HCT116 (cell line): ENCODE data around the gene BAHCC1. TPM values are rescaled to one million over a fixed set of nuclear protein-coding genes. Genes with fewer than 3 reads are reported as not detected.

Source experiments
- ATAC-seq: fragments of 200-7000 bp; cut with Tn5 transposase; 2 replicates; pipeline ENCODE4 v1.9.1; 2020; ENCODE audit warnings: mild to moderate bottlenecking, moderate library complexity
- BruUV-seq: library from RNA; stranded (reverse); fragments of 400-500 nt; replicated peaks from 2 replicates; lab custom pipeline; 2021; lab: Mats Ljungman, UMichigan
- CTCF ChIA-PET: fragments of 300-600 bp; sonication (Branson Sonifier 250); formaldehyde crosslinking; loops from one replicate; lab custom pipeline; 2021; ENCODE audit warnings: antibody characterized with exemption; lab: Charles Lee
- POLR2A ChIA-PET: fragments of 300-600, 350-600 bp; sonication (Branson Sonifier 250); formaldehyde crosslinking; loops from one replicate; lab custom pipeline; 2021; ENCODE audit warnings: antibody characterized with exemption; lab: Charles Lee
- RAD21 ChIA-PET, 2 experiments: fragments of 300-600 bp; sonication (Branson Sonifier 250); formaldehyde crosslinking; loops; one replicate each; lab custom pipeline; 2023; ENCODE audit warnings: low total read pairs in 2 of 2; ENCODE audit not compliant: uncharacterized antibody in 2 of 2, unreplicated experiment in 2 of 2, low non-redundant PET in 1 of 2; lab: Charles Lee
- DNase-seq: peaks from one replicate; pipeline ENCODE4 v3.0.0-alpha.2; 2010; ENCODE audit warnings: low read depth, low spot score
- H2AFZ ChIP-seq: fragments of 200-600 bp; shearing (Covaris generic), sonication (generic); 2 replicates; pipeline ENCODE4 v1.6.1; 2017; ENCODE audit warnings: low read depth, mixed run types, mixed read lengths, antibody characterized with exemption, low read length; ENCODE audit not compliant: poor library complexity, severe bottlenecking
- H3K27ac ChIP-seq: 2 replicates; pipeline ENCODE4 v1.5.1; 2012; ENCODE audit warnings: low read depth, low read length
- H3K27me3 ChIP-seq: fragments of 200-600 bp; sonication (generic); 2 replicates; pipeline ENCODE4 v1.6.1; 2016; ENCODE audit warnings: mixed run types, low read length, mixed read lengths; ENCODE audit not compliant: insufficient read depth
- H3K36me3 ChIP-seq, 2 experiments: fragments of 200-500 bp in 1 of 2; fragments of 200-600 bp in 1 of 2; sonication (Bioruptor generic) in 1 of 2; sonication (generic) in 1 of 2; 2 replicates each; pipeline versions ENCODE4 v1.5.1 to v1.6.1; 2014 to 2016; ENCODE audit warnings: low read length in 2 of 2, inconsistent platforms in 1 of 2, mixed read lengths in 1 of 2, mixed run types in 1 of 2; ENCODE audit not compliant: insufficient read depth in 2 of 2, control insufficient read depth in 1 of 2
- H3K4me1 ChIP-seq, 2 experiments: fragments of 200-600 bp in 1 of 2; sonication (generic) in 1 of 2; 2 replicates each; pipeline versions ENCODE4 v1.5.1 to v1.6.1; 2012 to 2017; ENCODE audit warnings: low read length in 2 of 2, inconsistent platforms in 1 of 2, mild to moderate bottlenecking in 1 of 2, mixed read lengths in 1 of 2, mixed run types in 1 of 2, moderate library complexity in 1 of 2; ENCODE audit not compliant: insufficient read depth in 2 of 2, control insufficient read depth in 1 of 2
- H3K4me2 ChIP-seq: fragments of 200-600 bp; sonication (generic); 2 replicates; pipeline ENCODE4 v1.6.1; 2017; ENCODE audit warnings: mixed run types, low read length, mixed read lengths
- H3K4me3 ChIP-seq, 2 experiments: fragments of 200-600 bp in 1 of 2; sonication (generic) in 1 of 2; replicated peaks in 1 of 2; 2 replicates each; pipeline ENCODE4 v1.5.1; 2011 to 2016; ENCODE audit warnings: low read length in 2 of 2, control low read depth in 1 of 2, low read depth in 1 of 2, mild to moderate bottlenecking in 1 of 2, mixed read lengths in 1 of 2, mixed run types in 1 of 2
- H3K79me2 ChIP-seq: fragments of 200-600 bp; sonication (generic); 2 replicates; pipeline ENCODE4 v1.6.1; 2017; ENCODE audit warnings: mild to moderate bottlenecking, mixed run types, low read length, moderate library complexity, mixed read lengths; ENCODE audit not compliant: insufficient read depth
- H3K9ac ChIP-seq: fragments of 200-600 bp; sonication (generic); 2 replicates; pipeline ENCODE4 v1.6.1; 2016; ENCODE audit warnings: low read length, mixed read lengths
- H3K9me2 ChIP-seq: fragments of 200-600 bp; sonication (generic), shearing (Covaris generic); 2 replicates; pipeline ENCODE4 v1.6.1; 2017; ENCODE audit warnings: mixed run types, mild to moderate bottlenecking, moderate library complexity; ENCODE audit not compliant: insufficient read depth
- H3K9me3 ChIP-seq, 2 experiments: fragments of 200-500 bp in 1 of 2; fragments of 200-600 bp in 1 of 2; sonication (Bioruptor generic) in 1 of 2; sonication (generic) in 1 of 2; 2 replicates each; pipeline ENCODE4 v1.6.1; 2014 to 2017; ENCODE audit warnings: low read length in 2 of 2, mixed read lengths in 2 of 2, inconsistent platforms in 1 of 2, low read depth in 1 of 2, mild to moderate bottlenecking in 1 of 2, mixed run types in 1 of 2, moderate library complexity in 1 of 2; ENCODE audit not compliant: control insufficient read depth in 1 of 2, insufficient read depth in 1 of 2
- H4K20me1 ChIP-seq: fragments of 200-600 bp; sonication (generic), shearing (Covaris generic); 2 replicates; pipeline ENCODE4 v1.6.1; 2017; ENCODE audit warnings: mixed run types, mild to moderate bottlenecking, moderate library complexity; ENCODE audit not compliant: insufficient read depth
- CBX3 ChIP-seq: IDR thresholded peaks from 2 replicates; pipeline ENCODE4 v1.6.1; 2012; ENCODE audit warnings: low read depth
- CEBPB ChIP-seq: IDR thresholded peaks from 2 replicates; pipeline ENCODE4 v1.6.1; 2012; ENCODE audit warnings: low read depth
- EGR1 ChIP-seq: IDR thresholded peaks from 2 replicates; pipeline ENCODE4 v1.6.1; 2012; ENCODE audit warnings: low read depth
- ELF1 ChIP-seq: IDR thresholded peaks from 2 replicates; pipeline ENCODE4 v1.6.1; 2012; ENCODE audit warnings: low read depth, borderline replicate concordance
- FOSL1 ChIP-seq: IDR thresholded peaks from 2 replicates; pipeline ENCODE4 v1.6.1; 2012; ENCODE audit warnings: low read depth
- POLR2A ChIP-seq: IDR thresholded peaks from 2 replicates; pipeline ENCODE4 v1.7.0; 2011; ENCODE audit warnings: borderline replicate concordance; ENCODE audit not compliant: insufficient read depth, insufficient read length; ENCODE audit errors: extremely low read depth
- POLR2AphosphoS5 ChIP-seq: IDR thresholded peaks from 2 replicates; pipeline ENCODE4 v1.6.1; 2011; ENCODE audit warnings: mild to moderate bottlenecking, low read depth, low read length, moderate library complexity
- RAD21 ChIP-seq: IDR thresholded peaks from 2 replicates; pipeline ENCODE4 v1.6.1; 2012; ENCODE audit warnings: low read depth, mild to moderate bottlenecking
- SP1 ChIP-seq: IDR thresholded peaks from 2 replicates; pipeline ENCODE4 v1.6.1; 2012; ENCODE audit warnings: low read depth
- SRF ChIP-seq: IDR thresholded peaks from 2 replicates; pipeline ENCODE4 v1.6.1; 2012; ENCODE audit warnings: low read depth
- YY1 ChIP-seq: IDR thresholded peaks from 2 replicates; pipeline ENCODE4 v1.6.1; 2011; ENCODE audit warnings: low read length, low read depth, moderate library complexity, mild to moderate bottlenecking; ENCODE audit not compliant: insufficient replicate concordance; ENCODE audit errors: extremely low read depth
- ZFX ChIP-seq: fragments of 450-650 bp; IDR thresholded peaks from 2 replicates; pipeline ENCODE4 v1.6.1; 2017
- intact Hi-C: fragments of 100-400 bp; cut with micrococcal nuclease; formaldehyde crosslinking; loops from 2 replicates; pipeline ENCODE4 v1.10.0; 2022
- total RNA-seq: library from RNA; stranded (reverse); gene quantifications from one replicate; pipeline ENCODE4 v1.2.1, GENCODE V29; 2021; ENCODE audit not compliant: unreplicated experiment
- TF ChIP-seq, protein P1 (sequence below): IDR thresholded peaks from 2 replicates; pipeline ENCODE4 v1.6.1; 2011; ENCODE audit warnings: mild to moderate bottlenecking, low read length, moderate library complexity; ENCODE audit not compliant: insufficient replicate concordance; ENCODE audit errors: extremely low read depth
- TF ChIP-seq, protein P2 (sequence below): IDR thresholded peaks from 2 replicates; pipeline ENCODE4 v1.6.1; 2012; ENCODE audit warnings: low read depth
- TF ChIP-seq, protein P3 (sequence below): IDR thresholded peaks from 2 replicates; pipeline ENCODE4 v1.6.1; 2012
- TF ChIP-seq, protein P4 (sequence below): IDR thresholded peaks from 2 replicates; pipeline ENCODE4 v1.6.1; 2012

Gene BAHCC1
- total RNA-seq, 1 experiment from 2014 or later, result 45.2 TPM

DNA sequence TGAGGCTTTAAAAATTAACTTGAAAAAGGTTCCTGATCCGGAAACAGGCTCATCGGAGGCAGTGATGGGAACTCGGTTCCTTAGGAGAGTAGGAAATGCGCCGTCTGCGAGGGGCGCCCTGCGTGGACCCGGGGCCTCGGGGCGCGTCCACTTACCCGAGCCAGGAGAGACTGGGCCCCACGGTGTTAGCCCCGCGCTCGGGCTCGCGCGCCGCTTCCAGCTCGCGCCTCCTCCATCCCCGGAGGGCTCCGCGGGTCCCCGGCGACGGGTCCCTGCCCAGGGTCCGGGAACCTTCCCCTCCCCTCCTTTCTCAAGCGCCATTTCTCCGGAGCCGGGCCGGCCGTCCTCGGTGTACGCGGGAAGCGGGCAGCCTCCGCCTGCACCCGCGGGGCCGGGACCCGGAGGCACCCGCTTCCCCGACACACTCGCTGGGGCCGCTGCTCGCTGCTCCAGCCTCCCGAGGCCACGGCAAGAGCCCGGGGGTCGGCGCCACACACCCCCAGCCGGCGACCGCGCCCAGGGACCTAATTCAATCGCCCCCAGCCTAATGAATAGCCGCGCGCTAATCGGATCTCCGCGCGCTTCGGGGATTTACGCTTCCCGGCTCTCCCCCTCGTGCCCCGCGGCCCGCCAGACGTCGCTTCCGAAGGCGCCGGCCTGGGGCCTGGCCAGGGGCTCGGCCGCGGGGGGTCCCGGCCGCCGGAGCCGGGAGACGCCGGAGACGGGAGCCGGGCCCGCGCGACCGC lies 2.2 kb upstream of the BAHCC1 start:
- BruUV-seq, result no TSS peak
- no peak overlapping the region for H2AFZ ChIP-seq
- H3K9me3 ChIP-seq, result no peaks in the 10 kb centered on the region
- no peaks in the 10 kb centered on the region for H3K27me3 ChIP-seq
- peaks cover 46% of the 10 kb centered on the region for H3K79me2 ChIP-seq
- TF ChIP-seq POLR2AphosphoS5 (no peak), ELF1 (no peak), EGR1 (no peak), FOSL1 (no peak), SRF (no peak), CEBPB (no peak), ZFX (no peak), YY1 (no peak), RAD21 (no peak), CBX3 (no peak), SP1 (no peak), POLR2A (no peak)
- TF ChIP-seq, protein P1, sequence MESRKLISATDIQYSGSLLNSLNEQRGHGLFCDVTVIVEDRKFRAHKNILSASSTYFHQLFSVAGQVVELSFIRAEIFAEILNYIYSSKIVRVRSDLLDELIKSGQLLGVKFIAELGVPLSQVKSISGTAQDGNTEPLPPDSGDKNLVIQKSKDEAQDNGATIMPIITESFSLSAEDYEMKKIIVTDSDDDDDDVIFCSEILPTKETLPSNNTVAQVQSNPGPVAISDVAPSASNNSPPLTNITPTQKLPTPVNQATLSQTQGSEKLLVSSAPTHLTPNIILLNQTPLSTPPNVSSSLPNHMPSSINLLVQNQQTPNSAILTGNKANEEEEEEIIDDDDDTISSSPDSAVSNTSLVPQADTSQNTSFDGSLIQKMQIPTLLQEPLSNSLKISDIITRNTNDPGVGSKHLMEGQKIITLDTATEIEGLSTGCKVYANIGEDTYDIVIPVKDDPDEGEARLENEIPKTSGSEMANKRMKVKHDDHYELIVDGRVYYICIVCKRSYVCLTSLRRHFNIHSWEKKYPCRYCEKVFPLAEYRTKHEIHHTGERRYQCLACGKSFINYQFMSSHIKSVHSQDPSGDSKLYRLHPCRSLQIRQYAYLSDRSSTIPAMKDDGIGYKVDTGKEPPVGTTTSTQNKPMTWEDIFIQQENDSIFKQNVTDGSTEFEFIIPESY, result no peak
- TF ChIP-seq, protein P2, sequence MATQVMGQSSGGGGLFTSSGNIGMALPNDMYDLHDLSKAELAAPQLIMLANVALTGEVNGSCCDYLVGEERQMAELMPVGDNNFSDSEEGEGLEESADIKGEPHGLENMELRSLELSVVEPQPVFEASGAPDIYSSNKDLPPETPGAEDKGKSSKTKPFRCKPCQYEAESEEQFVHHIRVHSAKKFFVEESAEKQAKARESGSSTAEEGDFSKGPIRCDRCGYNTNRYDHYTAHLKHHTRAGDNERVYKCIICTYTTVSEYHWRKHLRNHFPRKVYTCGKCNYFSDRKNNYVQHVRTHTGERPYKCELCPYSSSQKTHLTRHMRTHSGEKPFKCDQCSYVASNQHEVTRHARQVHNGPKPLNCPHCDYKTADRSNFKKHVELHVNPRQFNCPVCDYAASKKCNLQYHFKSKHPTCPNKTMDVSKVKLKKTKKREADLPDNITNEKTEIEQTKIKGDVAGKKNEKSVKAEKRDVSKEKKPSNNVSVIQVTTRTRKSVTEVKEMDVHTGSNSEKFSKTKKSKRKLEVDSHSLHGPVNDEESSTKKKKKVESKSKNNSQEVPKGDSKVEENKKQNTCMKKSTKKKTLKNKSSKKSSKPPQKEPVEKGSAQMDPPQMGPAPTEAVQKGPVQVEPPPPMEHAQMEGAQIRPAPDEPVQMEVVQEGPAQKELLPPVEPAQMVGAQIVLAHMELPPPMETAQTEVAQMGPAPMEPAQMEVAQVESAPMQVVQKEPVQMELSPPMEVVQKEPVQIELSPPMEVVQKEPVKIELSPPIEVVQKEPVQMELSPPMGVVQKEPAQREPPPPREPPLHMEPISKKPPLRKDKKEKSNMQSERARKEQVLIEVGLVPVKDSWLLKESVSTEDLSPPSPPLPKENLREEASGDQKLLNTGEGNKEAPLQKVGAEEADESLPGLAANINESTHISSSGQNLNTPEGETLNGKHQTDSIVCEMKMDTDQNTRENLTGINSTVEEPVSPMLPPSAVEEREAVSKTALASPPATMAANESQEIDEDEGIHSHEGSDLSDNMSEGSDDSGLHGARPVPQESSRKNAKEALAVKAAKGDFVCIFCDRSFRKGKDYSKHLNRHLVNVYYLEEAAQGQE, result no peak
- TF ChIP-seq, protein P3, sequence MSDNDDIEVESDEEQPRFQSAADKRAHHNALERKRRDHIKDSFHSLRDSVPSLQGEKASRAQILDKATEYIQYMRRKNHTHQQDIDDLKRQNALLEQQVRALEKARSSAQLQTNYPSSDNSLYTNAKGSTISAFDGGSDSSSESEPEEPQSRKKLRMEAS, result no peak
- TF ChIP-seq, protein P4, sequence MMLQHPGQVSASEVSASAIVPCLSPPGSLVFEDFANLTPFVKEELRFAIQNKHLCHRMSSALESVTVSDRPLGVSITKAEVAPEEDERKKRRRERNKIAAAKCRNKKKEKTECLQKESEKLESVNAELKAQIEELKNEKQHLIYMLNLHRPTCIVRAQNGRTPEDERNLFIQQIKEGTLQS, result no peak
- intact Hi-C loops, result no loop called here
- H3K9me2 ChIP-seq, result no peaks in the 10 kb centered on the region
- peaks cover 42 to 61% of the 10 kb centered on the region in 2 experiments for H3K4me1 ChIP-seq
- DNase-seq (no peak), ATAC-seq (no peak)
- ChIA-PET CTCF (interaction anchor here (0.6 kb wide), 2 partner anchors 64 to 84 kb away, joined by 4 to 5 read pairs; no protein-coding TSS in a partner anchor), RAD21 (interaction anchor here in 1 of 2 experiments (1.2 kb wide), 1 partner anchor 11 kb away, joined by 3 read pairs; no protein-coding TSS in a partner anchor), POLR2A (interaction anchor here (0.7 to 2.2 kb wide), 5 partner anchors 13 to 84 kb away, joined by 3 to 8 read pairs (median 5); no protein-coding TSS in a partner anchor)
- H3K36me3 ChIP-seq, result peaks cover 2 to 4% of the 10 kb centered on the region in 2 experiments; a peak in 2 of 4 replicates
- peak overlapping the region; percentile 78 for H3K4me2 ChIP-seq
- H4K20me1 ChIP-seq, result no peaks in the 10 kb centered on the region
- H3K9ac ChIP-seq, result peak overlapping the region; percentile 89
- peak overlapping the region; percentile 75 to 81 for H3K4me3 ChIP-seq
- H3K27ac ChIP-seq, result peak overlapping the region; percentile 97
